SK-N-SH (cell line): ENCODE data around the gene NAV1. TPM values are rescaled to one million over a fixed set of nuclear protein-coding genes. Genes with fewer than 3 reads are reported as not detected.

Source experiments
- CTCF ChIA-PET: fragments of 300-600, 350-600 bp; formaldehyde crosslinking; extraction: SDS; loops from one replicate; lab custom pipeline; 2021; lab: Yijun Ruan, JAX
- POLR2A ChIA-PET: fragments of 350-600 bp; sonication (Branson Sonifier 250); formaldehyde crosslinking; extraction: SDS; loops from one replicate; lab custom pipeline; 2020; ENCODE audit warnings: antibody characterized with exemption, inconsistent platforms; lab: Yijun Ruan, JAX
- DNase-seq: peaks from one replicate; pipeline ENCODE4 v3.0.0; 2012
- H2AFZ ChIP-seq: fragments of 200-600 bp; sonication (generic); 2 replicates; pipeline ENCODE4 v1.8.1; 2016; ENCODE audit warnings: antibody characterized with exemption, mild to moderate bottlenecking, low read depth
- H3F3A ChIP-seq: fragments of 200-600 bp; sonication (generic); replicated peaks from 2 replicates; pipeline ENCODE3; 2016; ENCODE audit warnings: antibody characterized with exemption, mild to moderate bottlenecking; ENCODE audit not compliant: insufficient read depth
- H3K27ac ChIP-seq, 2 experiments: fragments of 200-500 bp in 1 of 2; fragments of 200-600 bp in 1 of 2; sonication (Bioruptor generic) in 1 of 2; sonication (generic), shearing (Covaris generic) in 1 of 2; 2 replicates each; pipeline versions ENCODE4 v1.5.1 to v1.6.1; 2014 to 2016; ENCODE audit warnings: low read depth in 2 of 2, inconsistent platforms in 1 of 2, low read length in 1 of 2, mild to moderate bottlenecking in 1 of 2, mixed read lengths in 1 of 2
- H3K27me3 ChIP-seq: fragments of 200-600 bp; sonication (generic), shearing (Covaris generic); 2 replicates; pipeline ENCODE4 v1.6.1; 2016; ENCODE audit warnings: mixed run types; ENCODE audit not compliant: insufficient read depth
- H3K36me3 ChIP-seq, 2 experiments: fragments of 200-500 bp in 1 of 2; fragments of 200-600 bp in 1 of 2; sonication (Bioruptor generic) in 1 of 2; sonication (generic) in 1 of 2; replicated peaks in 1 of 2; 2 replicates each; pipeline versions ENCODE3 to v1.5.1; 2014 to 2016; ENCODE audit warnings: low read length in 1 of 2, mild to moderate bottlenecking in 1 of 2; ENCODE audit not compliant: insufficient read depth in 2 of 2, control insufficient read depth in 1 of 2
- H3K4me1 ChIP-seq, 2 experiments: fragments of 200-500 bp in 1 of 2; fragments of 200-600 bp in 1 of 2; sonication (Bioruptor generic) in 1 of 2; sonication (generic), shearing (Covaris generic) in 1 of 2; 2 replicates each; pipeline versions ENCODE4 v1.5.1 to v1.6.1; 2014 to 2016; ENCODE audit warnings: low read depth in 1 of 2, low read length in 1 of 2, mixed run types in 1 of 2; ENCODE audit not compliant: insufficient read depth in 2 of 2, control insufficient read depth in 1 of 2
- H3K4me2 ChIP-seq: fragments of 200-600 bp; sonication (generic), shearing (Covaris generic); 2 replicates; pipeline ENCODE4 v1.6.1; 2017; ENCODE audit warnings: mixed run types
- H3K4me3 ChIP-seq, 2 experiments: fragments of 200-500 bp in 1 of 2; fragments of 200-600 bp in 1 of 2; sonication (Bioruptor generic) in 1 of 2; sonication (generic), shearing (Covaris generic) in 1 of 2; 2 replicates each; pipeline versions ENCODE4 v1.5.1 to v1.8.1; 2014 to 2016; ENCODE audit warnings: low read depth in 2 of 2, inconsistent platforms in 1 of 2, low read length in 1 of 2, mild to moderate bottlenecking in 1 of 2, mixed read lengths in 1 of 2, moderate library complexity in 1 of 2
- H3K79me2 ChIP-seq: fragments of 200-600 bp; sonication (generic); 2 replicates; pipeline ENCODE4 v1.8.1; 2017; ENCODE audit warnings: mild to moderate bottlenecking; ENCODE audit not compliant: insufficient read depth
- H3K9ac ChIP-seq: fragments of 200-600 bp; sonication (generic); 2 replicates; pipeline ENCODE4 v1.6.1; 2017; ENCODE audit warnings: mixed run types
- H3K9me2 ChIP-seq: fragments of 200-600 bp; sonication (generic); 2 replicates; pipeline ENCODE4 v1.6.1; 2017; ENCODE audit warnings: mixed run types
- H3K9me3 ChIP-seq: fragments of 200-600 bp; sonication (generic); 2 replicates; pipeline ENCODE4 v1.6.1; 2017; ENCODE audit warnings: mixed run types, mild to moderate bottlenecking, moderate library complexity
- H4K20me1 ChIP-seq: fragments of 200-600 bp; sonication (generic); 2 replicates; pipeline ENCODE4 v1.6.1; 2017; ENCODE audit warnings: mild to moderate bottlenecking, mixed run types; ENCODE audit not compliant: insufficient read depth
- CTCF ChIP-seq: fragments of 200-600 bp; sonication (generic); IDR thresholded peaks from 2 replicates; pipeline ENCODE4 v1.6.1; 2017; ENCODE audit warnings: antibody characterized with exemption, mild to moderate bottlenecking, moderate library complexity
- EP300 ChIP-seq, 2 experiments: IDR thresholded peaks; 2 replicates each; pipeline versions ENCODE4 v1.4.0 to v1.6.1; 2012; ENCODE audit warnings: borderline replicate concordance in 1 of 2, low read depth in 1 of 2, low read length in 1 of 2
- GABPA ChIP-seq: IDR thresholded peaks from 2 replicates; pipeline ENCODE4 v1.4.0; 2012; ENCODE audit warnings: low read depth, mild to moderate bottlenecking
- GATA2 ChIP-seq: sonication (generic); formaldehyde crosslinking; IDR thresholded peaks from 2 replicates; pipeline ENCODE4 v1.5.0; 2020; ENCODE audit warnings: mild to moderate bottlenecking, missing genetic modification reagents
- IRF3 ChIP-seq: fragments of 150-350 bp; IDR thresholded peaks from 2 replicates; pipeline ENCODE4 v1.6.1; 2016; ENCODE audit warnings: mild to moderate bottlenecking, low read depth, low read length
- MEF2A ChIP-seq: IDR thresholded peaks from 2 replicates; pipeline ENCODE4 v1.4.0; 2012; ENCODE audit warnings: low read depth, borderline replicate concordance
- NFIC ChIP-seq: IDR thresholded peaks from 2 replicates; pipeline ENCODE4 v1.4.0; 2012; ENCODE audit warnings: borderline replicate concordance
- NRF1 ChIP-seq: IDR thresholded peaks from 2 replicates; pipeline ENCODE4 v1.6.1; 2012; ENCODE audit warnings: low read depth, mild to moderate bottlenecking, low read length
- RAD21 ChIP-seq: IDR thresholded peaks from 2 replicates; pipeline ENCODE4 v1.6.1; 2012; ENCODE audit warnings: mild to moderate bottlenecking, low read length
- RCOR1 ChIP-seq: fragments of 150-350 bp; IDR thresholded peaks from 2 replicates; pipeline ENCODE4 v1.6.1; 2017; ENCODE audit warnings: antibody characterized with exemption, low read length
- REST ChIP-seq: IDR thresholded peaks from 2 replicates; pipeline ENCODE4 v1.6.1; 2012; ENCODE audit warnings: mild to moderate bottlenecking, low read depth, low read length, moderate library complexity
- RFX5 ChIP-seq: IDR thresholded peaks from 2 replicates; pipeline ENCODE4 v1.6.1; 2012; ENCODE audit warnings: mild to moderate bottlenecking, improper control_type of control experiment, low read length
- RXRA ChIP-seq: IDR thresholded peaks from 2 replicates; pipeline ENCODE4 v1.4.0; 2012; ENCODE audit warnings: low read depth, mild to moderate bottlenecking, borderline replicate concordance
- TAF1 ChIP-seq: IDR thresholded peaks from 2 replicates; pipeline ENCODE4 v1.6.1; 2012; ENCODE audit warnings: low read depth, mild to moderate bottlenecking, low read length, moderate library complexity, borderline replicate concordance
- WGBS: methylation state at CpG from one replicate; pipeline ENCODE4 v1.1.6; 2017; ENCODE audit warnings: low lambda C conversion rate; 5-methylcytosine and 5-hydroxymethylcytosine counted together
- polyA plus RNA-seq, 3 experiments: library from polyadenylated mRNA; depleted of rRNA; stranded (reverse); fragments of >200 nt; gene quantifications; 2 replicates each; pipeline ENCODE4 v1.2.3, GENCODE V29; 2012
- TF ChIP-seq, protein P1 (sequence below): IDR thresholded peaks from 2 replicates; pipeline ENCODE4 v1.4.0; 2012; ENCODE audit warnings: low read depth
- TF ChIP-seq, protein P2 (sequence below): IDR thresholded peaks from 2 replicates; pipeline ENCODE4 v1.4.0; 2012; ENCODE audit warnings: low read depth, borderline replicate concordance

NAV1 gene
- polyA plus RNA-seq, 1 of the 3 experiments (the other 2 are of a cell fraction): 16.1 TPM

GRCh38 chr1:201517631-201518030 lies 21.3 kb upstream of the NAV1 start:
- Histone ChIP-seq H3K4me3 (no peak overlapping the region), H3K9ac (no peak overlapping the region), H3K9me3 (no peaks in the 10 kb centered on the region), H4K20me1 (no peaks in the 10 kb centered on the region), H2AFZ (no peak overlapping the region), H3F3A (no peaks in the 10 kb centered on the region), H3K27me3 (no peaks in the 10 kb centered on the region), H3K79me2 (no peaks in the 10 kb centered on the region), H3K36me3 (no peaks in the 10 kb centered on the region), H3K4me1 (peaks cover 2% of the 10 kb centered on the region in 2 experiments; a peak in 2 of 4 replicates), H3K4me2 (no peak overlapping the region), H3K27ac (no peak overlapping the region), H3K9me2 (no peaks in the 10 kb centered on the region)
- CTCF ChIA-PET: interaction anchor here (0.6 to 31.9 kb wide), 6 partner anchors 14 to 277 kb away, joined by 3 to 860 read pairs (median 4); no protein-coding TSS in a partner anchor
- no peak for DNase-seq
- no peak for TF ChIP-seq REST
- TF ChIP-seq RXRA: no peak
- no peak for TF ChIP-seq EP300 (IDR thresholded peaks at IDR 0.05; ENCODE audit: borderline replicate concordance in 1 of 2, low read depth in 1 of 2, low read length in 1 of 2)
- no peak for TF ChIP-seq IRF3
- no peak for TF ChIP-seq GATA2 (CRISPR knock-in tag)
- TF ChIP-seq, protein P1, sequence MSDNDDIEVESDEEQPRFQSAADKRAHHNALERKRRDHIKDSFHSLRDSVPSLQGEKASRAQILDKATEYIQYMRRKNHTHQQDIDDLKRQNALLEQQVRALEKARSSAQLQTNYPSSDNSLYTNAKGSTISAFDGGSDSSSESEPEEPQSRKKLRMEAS: no peak
- WGBS: 75% methylated on average over 7 of the region's 7 CpGs
- POLR2A ChIA-PET: no interaction called here

- Histone ChIP-seq H3F3A (no peaks in the 10 kb centered on the region), H3K27me3 (no peaks in the 10 kb centered on the region), H3K9me3 (no peaks in the 10 kb centered on the region), H3K4me3 (no peak overlapping the region), H3K4me2 (no peak overlapping the region), H3K9ac (no peak overlapping the region), H3K79me2 (no peaks in the 10 kb centered on the region), H3K36me3 (no peaks in the 10 kb centered on the region), H4K20me1 (no peaks in the 10 kb centered on the region), H3K9me2 (no peaks in the 10 kb centered on the region), H3K27ac (no peak overlapping the region), H2AFZ (no peak overlapping the region), H3K4me1 (no peaks in the 10 kb centered on the region; a peak in 1 of 4 replicates)
- ChIA-PET CTCF (interaction anchor here (0.8 to 31.9 kb wide), 3 partner anchors 13 to 82 kb away, joined by 3 to 860 read pairs (median 13); no protein-coding TSS in a partner anchor), POLR2A (interaction anchor here (0.6 kb wide), 1 partner anchor 49 kb away, joined by 3 read pairs; no protein-coding TSS in a partner anchor)
- 90% methylated on average over 5 of the region's 5 CpGs for WGBS
- no peak for DNase-seq
- no peak for TF ChIP-seq TAF1
- TF ChIP-seq RFX5: no peak
- no peak for TF ChIP-seq RAD21
- TF ChIP-seq NFIC: no peak
- no peak for TF ChIP-seq IRF3
- no peak for TF ChIP-seq CTCF
- TF ChIP-seq NRF1: no peak
- TF ChIP-seq MEF2A: no peak
- TF ChIP-seq, protein P2, sequence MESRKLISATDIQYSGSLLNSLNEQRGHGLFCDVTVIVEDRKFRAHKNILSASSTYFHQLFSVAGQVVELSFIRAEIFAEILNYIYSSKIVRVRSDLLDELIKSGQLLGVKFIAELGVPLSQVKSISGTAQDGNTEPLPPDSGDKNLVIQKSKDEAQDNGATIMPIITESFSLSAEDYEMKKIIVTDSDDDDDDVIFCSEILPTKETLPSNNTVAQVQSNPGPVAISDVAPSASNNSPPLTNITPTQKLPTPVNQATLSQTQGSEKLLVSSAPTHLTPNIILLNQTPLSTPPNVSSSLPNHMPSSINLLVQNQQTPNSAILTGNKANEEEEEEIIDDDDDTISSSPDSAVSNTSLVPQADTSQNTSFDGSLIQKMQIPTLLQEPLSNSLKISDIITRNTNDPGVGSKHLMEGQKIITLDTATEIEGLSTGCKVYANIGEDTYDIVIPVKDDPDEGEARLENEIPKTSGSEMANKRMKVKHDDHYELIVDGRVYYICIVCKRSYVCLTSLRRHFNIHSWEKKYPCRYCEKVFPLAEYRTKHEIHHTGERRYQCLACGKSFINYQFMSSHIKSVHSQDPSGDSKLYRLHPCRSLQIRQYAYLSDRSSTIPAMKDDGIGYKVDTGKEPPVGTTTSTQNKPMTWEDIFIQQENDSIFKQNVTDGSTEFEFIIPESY: no peak
- no peak for TF ChIP-seq GABPA
- no peak for TF ChIP-seq RCOR1
- TF ChIP-seq, protein P1: no peak
These were observed 20.9 kb upstream of the NAV1 start for GRCh38 chr1:201518071-201518470.
